Measurements from ENCODE around the gene EIF2B4.

The EIF2B4 gene

DNA sequence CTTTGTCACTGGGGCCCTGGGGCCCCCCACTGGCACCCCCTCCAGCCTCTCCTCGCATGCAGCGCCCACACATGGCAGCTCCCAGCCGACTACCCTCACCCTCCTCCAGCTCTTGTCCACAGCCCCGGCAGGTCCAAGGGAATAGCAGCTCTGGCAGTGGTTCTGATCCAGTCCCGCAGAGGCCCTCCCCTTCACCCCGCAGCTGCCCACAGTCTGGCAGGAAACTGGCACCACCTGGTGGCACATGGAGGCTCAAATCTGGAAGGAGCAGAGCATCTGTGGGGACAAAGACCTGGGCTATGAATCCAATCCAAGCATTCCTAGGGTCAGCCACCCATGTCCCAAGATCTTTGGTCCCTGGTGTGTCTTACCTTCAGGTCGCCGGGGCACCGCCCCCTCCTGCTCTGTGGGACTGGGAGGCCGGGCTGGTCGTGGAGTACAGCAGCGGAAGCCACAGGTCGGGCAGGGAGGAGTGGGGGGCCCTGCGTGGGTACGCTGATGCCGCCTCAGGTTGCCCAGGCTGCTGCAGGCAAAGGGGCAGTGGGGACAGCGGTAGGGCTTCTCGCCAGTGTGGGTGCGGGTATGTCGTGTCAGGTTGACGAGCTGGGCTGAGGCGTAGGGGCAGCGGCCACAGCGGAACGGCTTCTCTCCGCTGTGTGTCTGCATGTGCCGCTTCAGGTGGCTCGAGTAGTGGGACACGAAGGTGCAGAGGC is 8.1 kb upstream of the EIF2B4 start:
- CTCF ChIA-PET, result interaction anchor here (0.6 kb wide), 1 partner anchor 40 kb away, joined by 4 read pairs; no protein-coding TSS in a partner anchor
- no peak for DNase-seq (ENCODE audit: low spot score)
- TF ChIP-seq, protein P1, sequence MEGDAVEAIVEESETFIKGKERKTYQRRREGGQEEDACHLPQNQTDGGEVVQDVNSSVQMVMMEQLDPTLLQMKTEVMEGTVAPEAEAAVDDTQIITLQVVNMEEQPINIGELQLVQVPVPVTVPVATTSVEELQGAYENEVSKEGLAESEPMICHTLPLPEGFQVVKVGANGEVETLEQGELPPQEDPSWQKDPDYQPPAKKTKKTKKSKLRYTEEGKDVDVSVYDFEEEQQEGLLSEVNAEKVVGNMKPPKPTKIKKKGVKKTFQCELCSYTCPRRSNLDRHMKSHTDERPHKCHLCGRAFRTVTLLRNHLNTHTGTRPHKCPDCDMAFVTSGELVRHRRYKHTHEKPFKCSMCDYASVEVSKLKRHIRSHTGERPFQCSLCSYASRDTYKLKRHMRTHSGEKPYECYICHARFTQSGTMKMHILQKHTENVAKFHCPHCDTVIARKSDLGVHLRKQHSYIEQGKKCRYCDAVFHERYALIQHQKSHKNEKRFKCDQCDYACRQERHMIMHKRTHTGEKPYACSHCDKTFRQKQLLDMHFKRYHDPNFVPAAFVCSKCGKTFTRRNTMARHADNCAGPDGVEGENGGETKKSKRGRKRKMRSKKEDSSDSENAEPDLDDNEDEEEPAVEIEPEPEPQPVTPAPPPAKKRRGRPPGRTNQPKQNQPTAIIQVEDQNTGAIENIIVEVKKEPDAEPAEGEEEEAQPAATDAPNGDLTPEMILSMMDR (conservative IDR thresholded peaks at IDR 0.05; ENCODE audit: low read depth), result no peak
- H3K27ac ChIP-seq, result peak overlapping the region; percentile 54
- POLR2A ChIA-PET (ENCODE audit: low non-redundant PET), result no interaction called here

DNA sequence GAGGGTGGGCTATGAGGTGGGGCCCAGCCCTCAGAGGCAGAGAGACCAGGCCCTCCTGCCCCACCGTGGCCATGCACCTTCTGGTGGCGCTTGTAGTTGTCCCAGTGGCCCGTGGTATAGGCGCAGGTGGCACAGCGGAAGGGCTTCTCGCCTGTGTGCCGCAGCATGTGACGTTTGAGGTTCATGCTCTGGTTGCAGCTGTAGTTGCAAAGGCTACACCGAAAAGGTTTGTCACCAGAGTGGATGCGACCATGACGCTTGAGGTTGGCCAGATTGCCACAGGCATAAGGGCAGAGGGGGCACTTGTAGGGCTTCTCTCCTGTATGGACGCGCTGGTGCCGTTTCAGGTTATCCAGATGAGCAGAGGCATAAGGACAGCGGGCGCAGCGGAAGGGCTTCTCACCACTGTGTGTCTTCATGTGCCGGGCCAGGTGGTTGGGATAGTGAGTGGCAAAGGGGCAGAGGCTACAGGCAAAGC is 7.5 kb upstream of the EIF2B4 start:
- peak overlapping the region; percentile 54 for H3K27ac ChIP-seq
- ChIA-PET POLR2A (ENCODE audit: low non-redundant PET) (no interaction called here), CTCF (interaction anchor here (0.9 kb wide), 1 partner anchor 13 kb away, joined by 3 read pairs; no protein-coding TSS in a partner anchor)
- DNase-seq (ENCODE audit: low spot score), result no peak
- TF ChIP-seq, protein P1 (conservative IDR thresholded peaks at IDR 0.05; ENCODE audit: low read depth), result no peak

GRCh38 chr2:27376866-27377617 is 6.9 kb upstream of the EIF2B4 start:
- DNase-seq (ENCODE audit: low spot score), result no peak
- peak overlapping the region; percentile 54 for H3K27ac ChIP-seq
- TF ChIP-seq, protein P1 (conservative IDR thresholded peaks at IDR 0.05; ENCODE audit: low read depth), result no peak
- POLR2A ChIA-PET (ENCODE audit: low non-redundant PET), result no interaction called here
- CTCF ChIA-PET, result interaction anchor here (0.9 kb wide), 1 partner anchor 14 kb away, joined by 3 read pairs; no protein-coding TSS in a partner anchor

GRCh38 chr2:27376151-27376865 is 6.2 kb upstream of the EIF2B4 start:
- no peak for DNase-seq (ENCODE audit: low spot score)
- TF ChIP-seq, protein P1 (conservative IDR thresholded peaks at IDR 0.05; ENCODE audit: low read depth), result no peak
- POLR2A ChIA-PET (ENCODE audit: low non-redundant PET), result no interaction called here
- CTCF ChIA-PET, result no interaction called here
- H3K27ac ChIP-seq, result peak overlapping the region; percentile 54

- ChIA-PET POLR2A (ENCODE audit: low non-redundant PET) (interaction anchor here (0.6 kb wide), 1 partner anchor 254 kb away, joined by 4 read pairs; no protein-coding TSS in a partner anchor), CTCF (no interaction called here)
- H3K27ac ChIP-seq, result peak overlapping the region; percentile 54
- TF ChIP-seq, protein P1 (conservative IDR thresholded peaks at IDR 0.05; ENCODE audit: low read depth), result no peak
- no peak for DNase-seq (ENCODE audit: low spot score)
These were observed 5.5 kb upstream of the EIF2B4 start for GRCh38 chr2:27375513-27376099.

GRCh38 chr2:27373567-27373966 is 3.4 kb upstream of the EIF2B4 start:
- POLR2A ChIA-PET (ENCODE audit: low non-redundant PET), result no interaction called here
- TF ChIP-seq, protein P1 (conservative IDR thresholded peaks at IDR 0.05; ENCODE audit: low read depth), result no peak
- no peak for DNase-seq (ENCODE audit: low spot score)
- CTCF ChIA-PET, result interaction anchor here (0.6 kb wide), 1 partner anchor 287 kb away, joined by 3 read pairs; no protein-coding TSS in a partner anchor
- H3K27ac ChIP-seq, result peak overlapping the region; percentile 20; the same call in 1 of the 2 replicates
